HepG2 (cell line): ENCODE results near the gene CFD.

Experiments used
- CC2D1A ChIP-seq: sonication (generic); formaldehyde crosslinking; IDR thresholded peaks from 2 replicates; pipeline ENCODE4 v1.8.1; 2023; ENCODE audit warnings: mild to moderate bottlenecking, missing genetic modification reagents
- CCAR2 ChIP-seq: fragments of 200-400 bp; formaldehyde crosslinking; optimal IDR thresholded peaks from 2 replicates; pipeline ENCODE3; 2018; ENCODE audit warnings: low read depth, mild to moderate bottlenecking, low read length, moderate library complexity
- NFIC ChIP-seq: IDR thresholded peaks from 2 replicates; pipeline ENCODE4 v1.6.1; 2012; ENCODE audit warnings: mild to moderate bottlenecking, low read length, inconsistent platforms
- TF ChIP-seq, protein P1 (sequence below): sonication (generic); formaldehyde crosslinking; IDR thresholded peaks from 2 replicates; pipeline ENCODE4 v1.5.1; 2020; ENCODE audit warnings: mild to moderate bottlenecking, missing genetic modification reagents
- TF ChIP-seq, protein P2 (sequence below): sonication (generic); formaldehyde crosslinking; IDR thresholded peaks from 2 replicates; pipeline ENCODE4 v1.4.0; 2020; ENCODE audit warnings: missing genetic modification reagents
- TF ChIP-seq, protein P3 (sequence below): sonication (generic); formaldehyde crosslinking; IDR thresholded peaks from 2 replicates; pipeline ENCODE4 v1.5.0; 2020; ENCODE audit warnings: mild to moderate bottlenecking, missing genetic modification reagents, moderate library complexity

DNA sequence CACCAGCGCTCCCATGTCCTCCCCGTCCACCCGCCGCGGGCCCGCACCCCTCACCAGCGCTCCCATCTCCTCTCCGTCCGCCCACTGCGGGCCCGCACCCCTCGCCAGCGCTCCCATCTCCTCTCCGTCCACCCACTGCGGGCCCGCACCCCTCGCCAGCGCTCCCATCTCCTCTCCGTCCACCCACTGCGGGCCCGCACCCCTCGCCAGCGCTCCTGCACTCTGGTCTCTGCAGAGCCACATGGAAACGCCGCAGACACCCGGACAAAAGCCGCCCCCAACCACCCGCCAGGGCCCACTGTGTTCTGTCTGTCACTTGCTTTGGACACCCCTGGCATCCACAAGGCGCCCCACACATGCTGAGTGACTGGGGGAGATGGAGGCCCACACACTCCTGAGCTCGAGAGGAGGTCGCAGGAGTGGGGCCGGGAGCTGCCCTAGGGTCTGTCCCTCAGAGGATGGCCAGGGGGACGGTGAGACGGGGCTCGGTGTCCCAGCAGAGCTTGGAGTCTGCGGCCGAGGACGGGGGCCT, 7.4 kb downstream of the CFD start:
- TF ChIP-seq, protein P1, sequence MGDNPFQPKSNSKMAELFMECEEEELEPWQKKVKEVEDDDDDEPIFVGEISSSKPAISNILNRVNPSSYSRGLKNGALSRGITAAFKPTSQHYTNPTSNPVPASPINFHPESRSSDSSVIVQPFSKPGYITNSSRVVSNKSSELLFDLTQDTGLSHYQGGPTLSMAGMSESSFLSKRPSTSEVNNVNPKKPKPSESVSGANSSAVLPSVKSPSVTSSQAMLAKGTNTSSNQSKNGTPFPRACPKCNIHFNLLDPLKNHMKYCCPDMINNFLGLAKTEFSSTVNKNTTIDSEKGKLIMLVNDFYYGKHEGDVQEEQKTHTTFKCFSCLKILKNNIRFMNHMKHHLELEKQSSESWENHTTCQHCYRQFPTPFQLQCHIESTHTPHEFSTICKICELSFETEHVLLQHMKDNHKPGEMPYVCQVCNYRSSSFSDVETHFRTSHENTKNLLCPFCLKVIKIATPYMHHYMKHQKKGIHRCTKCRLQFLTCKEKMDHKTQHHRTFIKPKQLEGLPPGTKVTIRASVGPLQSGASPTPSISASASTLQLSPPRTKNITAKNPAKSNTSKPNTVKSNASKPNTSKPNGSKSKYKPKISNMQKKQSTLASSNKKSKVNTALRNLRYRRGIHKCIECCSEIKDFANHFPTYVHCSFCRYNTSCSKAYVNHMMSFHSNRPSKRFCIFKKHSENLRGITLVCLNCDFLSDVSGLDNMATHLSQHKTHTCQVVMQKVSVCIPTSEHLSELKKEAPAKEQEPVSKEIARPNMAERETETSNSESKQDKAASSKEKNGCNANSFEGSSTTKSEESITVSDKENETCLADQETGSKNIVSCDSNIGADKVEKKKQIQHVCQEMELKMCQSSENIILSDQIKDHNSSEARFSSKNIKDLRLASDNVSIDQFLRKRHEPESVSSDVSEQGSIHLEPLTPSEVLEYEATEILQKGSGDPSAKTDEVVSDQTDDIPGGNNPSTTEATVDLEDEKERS (CRISPR knock-in tag) = no peak
- TF ChIP-seq, protein P2, sequence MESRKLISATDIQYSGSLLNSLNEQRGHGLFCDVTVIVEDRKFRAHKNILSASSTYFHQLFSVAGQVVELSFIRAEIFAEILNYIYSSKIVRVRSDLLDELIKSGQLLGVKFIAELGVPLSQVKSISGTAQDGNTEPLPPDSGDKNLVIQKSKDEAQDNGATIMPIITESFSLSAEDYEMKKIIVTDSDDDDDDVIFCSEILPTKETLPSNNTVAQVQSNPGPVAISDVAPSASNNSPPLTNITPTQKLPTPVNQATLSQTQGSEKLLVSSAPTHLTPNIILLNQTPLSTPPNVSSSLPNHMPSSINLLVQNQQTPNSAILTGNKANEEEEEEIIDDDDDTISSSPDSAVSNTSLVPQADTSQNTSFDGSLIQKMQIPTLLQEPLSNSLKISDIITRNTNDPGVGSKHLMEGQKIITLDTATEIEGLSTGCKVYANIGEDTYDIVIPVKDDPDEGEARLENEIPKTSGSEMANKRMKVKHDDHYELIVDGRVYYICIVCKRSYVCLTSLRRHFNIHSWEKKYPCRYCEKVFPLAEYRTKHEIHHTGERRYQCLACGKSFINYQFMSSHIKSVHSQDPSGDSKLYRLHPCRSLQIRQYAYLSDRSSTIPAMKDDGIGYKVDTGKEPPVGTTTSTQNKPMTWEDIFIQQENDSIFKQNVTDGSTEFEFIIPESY = no peak
- TF ChIP-seq NFIC = no peak
- no peak for TF ChIP-seq CC2D1A (CRISPR knock-in tag)
- TF ChIP-seq, protein P3, sequence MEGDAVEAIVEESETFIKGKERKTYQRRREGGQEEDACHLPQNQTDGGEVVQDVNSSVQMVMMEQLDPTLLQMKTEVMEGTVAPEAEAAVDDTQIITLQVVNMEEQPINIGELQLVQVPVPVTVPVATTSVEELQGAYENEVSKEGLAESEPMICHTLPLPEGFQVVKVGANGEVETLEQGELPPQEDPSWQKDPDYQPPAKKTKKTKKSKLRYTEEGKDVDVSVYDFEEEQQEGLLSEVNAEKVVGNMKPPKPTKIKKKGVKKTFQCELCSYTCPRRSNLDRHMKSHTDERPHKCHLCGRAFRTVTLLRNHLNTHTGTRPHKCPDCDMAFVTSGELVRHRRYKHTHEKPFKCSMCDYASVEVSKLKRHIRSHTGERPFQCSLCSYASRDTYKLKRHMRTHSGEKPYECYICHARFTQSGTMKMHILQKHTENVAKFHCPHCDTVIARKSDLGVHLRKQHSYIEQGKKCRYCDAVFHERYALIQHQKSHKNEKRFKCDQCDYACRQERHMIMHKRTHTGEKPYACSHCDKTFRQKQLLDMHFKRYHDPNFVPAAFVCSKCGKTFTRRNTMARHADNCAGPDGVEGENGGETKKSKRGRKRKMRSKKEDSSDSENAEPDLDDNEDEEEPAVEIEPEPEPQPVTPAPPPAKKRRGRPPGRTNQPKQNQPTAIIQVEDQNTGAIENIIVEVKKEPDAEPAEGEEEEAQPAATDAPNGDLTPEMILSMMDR (CRISPR knock-in tag) = no peak
- TF ChIP-seq CCAR2 = no peak
